ENCODE measurements around the gene CACNA1C. TPM values are rescaled to one million over a fixed set of nuclear protein-coding genes. Genes with fewer than 3 reads are reported as not detected.

CACNA1C gene
- total RNA-seq, 4 donors from 2014 or later: 1.4 to 3.7 (median 2.2) TPM

- no peaks in the 10 kb centered on the region for H3K9me3 ChIP-seq
- no peak overlapping the region for H3K4me3 ChIP-seq
- peaks cover 9% of the 10 kb centered on the region for H3K4me1 ChIP-seq
- 72% methylated on average over 5 of the region's 5 CpGs for WGBS
- no peaks in the 10 kb centered on the region for H3K36me3 ChIP-seq
- no peak overlapping the region for H3K27ac ChIP-seq
- TF ChIP-seq, protein P1, sequence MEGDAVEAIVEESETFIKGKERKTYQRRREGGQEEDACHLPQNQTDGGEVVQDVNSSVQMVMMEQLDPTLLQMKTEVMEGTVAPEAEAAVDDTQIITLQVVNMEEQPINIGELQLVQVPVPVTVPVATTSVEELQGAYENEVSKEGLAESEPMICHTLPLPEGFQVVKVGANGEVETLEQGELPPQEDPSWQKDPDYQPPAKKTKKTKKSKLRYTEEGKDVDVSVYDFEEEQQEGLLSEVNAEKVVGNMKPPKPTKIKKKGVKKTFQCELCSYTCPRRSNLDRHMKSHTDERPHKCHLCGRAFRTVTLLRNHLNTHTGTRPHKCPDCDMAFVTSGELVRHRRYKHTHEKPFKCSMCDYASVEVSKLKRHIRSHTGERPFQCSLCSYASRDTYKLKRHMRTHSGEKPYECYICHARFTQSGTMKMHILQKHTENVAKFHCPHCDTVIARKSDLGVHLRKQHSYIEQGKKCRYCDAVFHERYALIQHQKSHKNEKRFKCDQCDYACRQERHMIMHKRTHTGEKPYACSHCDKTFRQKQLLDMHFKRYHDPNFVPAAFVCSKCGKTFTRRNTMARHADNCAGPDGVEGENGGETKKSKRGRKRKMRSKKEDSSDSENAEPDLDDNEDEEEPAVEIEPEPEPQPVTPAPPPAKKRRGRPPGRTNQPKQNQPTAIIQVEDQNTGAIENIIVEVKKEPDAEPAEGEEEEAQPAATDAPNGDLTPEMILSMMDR (IDR thresholded peaks at IDR 0.05): no peak
- TF ChIP-seq EP300 (IDR thresholded peaks at IDR 0.05) (no peak), POLR2AphosphoS5 (IDR thresholded peaks at IDR 0.05) (no peak), POLR2A (IDR thresholded peaks at IDR 0.05) (no peak)
- no peak for DNase-seq (ENCODE audit: low spot score in 2 of 2)
- H3K27me3 ChIP-seq: no peaks in the 10 kb centered on the region
These were observed 103.5 kb downstream of the CACNA1C start for GRCh38 chr12:2156333-2156732.

- 71% methylated on average over 7 of the region's 7 CpGs for WGBS
- no peaks in the 10 kb centered on the region for H3K27me3 ChIP-seq
- H3K27ac ChIP-seq: no peak overlapping the region
- H3K4me1 ChIP-seq: peaks cover 26% of the 10 kb centered on the region
- H3K36me3 ChIP-seq: no peaks in the 10 kb centered on the region
- H3K4me3 ChIP-seq: no peak overlapping the region
- DNase-seq (ENCODE audit: low spot score in 2 of 2): peak in 1 of 2 donors; percentile 35
- no peak for TF ChIP-seq POLR2A (IDR thresholded peaks at IDR 0.05)
- TF ChIP-seq POLR2AphosphoS5 (IDR thresholded peaks at IDR 0.05): no peak
- TF ChIP-seq EP300 (IDR thresholded peaks at IDR 0.05): no peak
- TF ChIP-seq, protein P1 (IDR thresholded peaks at IDR 0.05): no peak
- no peaks in the 10 kb centered on the region for H3K9me3 ChIP-seq
These were observed 107.3 kb downstream of the CACNA1C start for GRCh38 chr12:2160043-2160442.

DNA sequence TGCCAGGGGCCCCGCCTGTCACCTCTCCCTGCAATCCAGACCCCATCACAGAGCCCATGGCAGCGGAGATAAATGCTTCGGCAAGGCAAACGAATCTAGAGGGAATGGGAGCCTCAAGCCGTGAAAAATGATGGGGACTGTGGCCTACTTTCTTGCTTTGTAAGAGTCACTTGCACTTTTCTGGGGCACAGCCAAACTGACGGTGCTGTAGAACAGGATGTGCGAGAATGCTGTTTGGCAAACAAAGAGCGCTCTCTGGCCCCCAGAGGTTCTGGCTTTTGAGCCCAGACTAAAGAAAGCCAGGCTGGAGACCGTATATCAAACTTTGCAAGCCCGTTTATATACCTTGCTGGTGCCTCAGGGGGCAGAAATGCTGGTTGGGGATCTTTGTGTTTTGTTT lies 108.7 kb downstream of the CACNA1C start:
- H3K36me3 ChIP-seq: no peaks in the 10 kb centered on the region
- no peak overlapping the region for H3K27ac ChIP-seq
- no peaks in the 10 kb centered on the region for H3K9me3 ChIP-seq
- no peaks in the 10 kb centered on the region for H3K27me3 ChIP-seq
- no peak for TF ChIP-seq EP300 (IDR thresholded peaks at IDR 0.05)
- TF ChIP-seq POLR2A (IDR thresholded peaks at IDR 0.05): no peak
- TF ChIP-seq POLR2AphosphoS5 (IDR thresholded peaks at IDR 0.05): no peak
- TF ChIP-seq, protein P1 (IDR thresholded peaks at IDR 0.05): no peak
- H3K4me3 ChIP-seq: no peak overlapping the region
- WGBS: 52% methylated on average over 9 of the region's 10 CpGs
- H3K4me1 ChIP-seq: peaks cover 26% of the 10 kb centered on the region
- DNase-seq (ENCODE audit: low spot score in 2 of 2): peak in 1 of 2 donors; percentile 87

GRCh38 chr12:2163177-2163941 lies 110.6 kb downstream of the CACNA1C start:
- Histone ChIP-seq H3K9me3 (no peaks in the 10 kb centered on the region), H3K4me3 (no peak overlapping the region), H3K27me3 (no peaks in the 10 kb centered on the region), H3K4me1 (peaks cover 26% of the 10 kb centered on the region), H3K36me3 (no peaks in the 10 kb centered on the region), H3K27ac (no peak overlapping the region)
- WGBS: 34% methylated on average over 17 of the region's 17 CpGs
- peak in 1 of 3 donors; percentile 73 for TF ChIP-seq POLR2AphosphoS5 (IDR thresholded peaks at IDR 0.05)
- TF ChIP-seq, protein P1 (IDR thresholded peaks at IDR 0.05): no peak
- no peak for TF ChIP-seq EP300 (IDR thresholded peaks at IDR 0.05)
- TF ChIP-seq POLR2A (IDR thresholded peaks at IDR 0.05): no peak
- DNase-seq (ENCODE audit: low spot score in 2 of 2): peak; percentile 84 to 85

GRCh38 chr12:2165021-2165420 lies 112.2 kb downstream of the CACNA1C start:
- DNase-seq (ENCODE audit: low spot score in 2 of 2): no peak
- TF ChIP-seq EP300 (IDR thresholded peaks at IDR 0.05) (no peak), POLR2AphosphoS5 (IDR thresholded peaks at IDR 0.05) (no peak), POLR2A (IDR thresholded peaks at IDR 0.05) (no peak)
- TF ChIP-seq, protein P1 (IDR thresholded peaks at IDR 0.05): no peak
- H3K36me3 ChIP-seq: no peaks in the 10 kb centered on the region
- H3K9me3 ChIP-seq: no peaks in the 10 kb centered on the region
- no peaks in the 10 kb centered on the region for H3K27me3 ChIP-seq
- H3K4me1 ChIP-seq: peaks cover 26% of the 10 kb centered on the region
- H3K27ac ChIP-seq: no peak overlapping the region
- no peak overlapping the region for H3K4me3 ChIP-seq

All from suprapubic skin (tissue), 4 donors.